Caco-2 (cell line): ENCODE data around the gene FOLR3. TPM values are rescaled to one million over a fixed set of nuclear protein-coding genes. Genes with fewer than 3 reads are reported as not detected.

ENCODE experiments used
- BruUV-seq: library from RNA; stranded (reverse); fragments of 400-500 nt; replicated peaks from 2 replicates; lab custom pipeline; 2021; lab: Mats Ljungman, UMichigan
- CTCF ChIA-PET: fragments of 300-600 bp; sonication (Branson Sonifier 250); formaldehyde crosslinking; loops from one replicate; lab custom pipeline; 2022; ENCODE audit warnings: antibody characterized with exemption; lab: Charles Lee
- POLR2A ChIA-PET: fragments of 300-600 bp; sonication (Branson Sonifier 250); formaldehyde crosslinking; loops from one replicate; lab custom pipeline; 2022; ENCODE audit warnings: antibody characterized with exemption; lab: Charles Lee
- DNase-seq, 2 experiments: peaks; one replicate each; pipeline versions ENCODE4 v3.0.0 to v3.0.0-alpha.2; 2020 to 2022
- H3K27me3 ChIP-seq: replicated peaks from 2 replicates; pipeline ENCODE4 v1.6.0; 2011; ENCODE audit warnings: low read length; ENCODE audit not compliant: control insufficient read depth, insufficient read depth
- H3K36me3 ChIP-seq: 2 replicates; pipeline ENCODE4 v1.5.1; 2011; ENCODE audit warnings: low read length; ENCODE audit not compliant: control insufficient read depth, insufficient read depth
- H3K4me1 ChIP-seq: fragments of 250-450 bp; sonication (Bioruptor Pico); 2 replicates; pipeline ENCODE4 v1.5.1; 2020; ENCODE audit warnings: mild to moderate bottlenecking
- H3K4me3 ChIP-seq: 2 replicates; pipeline ENCODE4 v1.5.1; 2011; ENCODE audit warnings: low read depth, mild to moderate bottlenecking, control low read depth, low read length
- H3K9me3 ChIP-seq: fragments of 250-450 bp; sonication (Bioruptor Pico); 2 replicates; pipeline ENCODE4 v1.5.1; 2020; ENCODE audit warnings: mild to moderate bottlenecking, moderate library complexity
- H3K27ac Mint-ChIP-seq: one replicate; pipeline ENCODE4 v1.8.0; 2022; ENCODE audit warnings: mixed read lengths; ENCODE audit not compliant: unreplicated experiment
- H3K27me3 Mint-ChIP-seq: one replicate; pipeline ENCODE4 v1.8.0; 2022; ENCODE audit warnings: mixed read lengths; ENCODE audit not compliant: insufficient read depth, unreplicated experiment
- H3K36me3 Mint-ChIP-seq: one replicate; pipeline ENCODE4 v1.8.0; 2022; ENCODE audit warnings: mild to moderate bottlenecking, mixed read lengths; ENCODE audit not compliant: insufficient read depth, unreplicated experiment
- H3K4me1 Mint-ChIP-seq: one replicate; pipeline ENCODE4 v1.8.0; 2022; ENCODE audit warnings: low read depth, mixed read lengths; ENCODE audit not compliant: unreplicated experiment
- H3K4me3 Mint-ChIP-seq: one replicate; pipeline ENCODE4 v1.8.0; 2022; ENCODE audit warnings: mild to moderate bottlenecking, moderate library complexity, mixed read lengths; ENCODE audit not compliant: unreplicated experiment
- H3K9me3 Mint-ChIP-seq: one replicate; pipeline ENCODE4 v1.8.0; 2022; ENCODE audit warnings: mixed read lengths; ENCODE audit not compliant: unreplicated experiment
- CTCF ChIP-seq, 2 experiments: fragments of 200-600 bp in 1 of 2; IDR thresholded peaks; 1 replicate in 1 of 2; 2 replicates in 1 of 2; pipeline versions ENCODE4 v1.5.1 to v1.8.0; 2011 to 2022; ENCODE audit warnings: antibody characterized with exemption in 1 of 2, control low read depth in 1 of 2, inconsistent platforms in 1 of 2, low read depth in 1 of 2, low read length in 1 of 2, mild to moderate bottlenecking in 1 of 2, moderate library complexity in 1 of 2; ENCODE audit not compliant: insufficient read depth in 1 of 2, severe bottlenecking in 1 of 2, unreplicated experiment in 1 of 2
- intact Hi-C: fragments of 100-400 bp; cut with micrococcal nuclease; formaldehyde crosslinking; loops from one replicate; pipeline ENCODE4 v1.10.0; 2022; ENCODE audit not compliant: unreplicated experiment
- total RNA-seq: library from RNA; stranded (reverse); gene quantifications from 2 replicates; pipeline ENCODE4 v1.2.3, GENCODE V29; 2022

FOLR3 gene
- total RNA-seq, 1 experiment from 2014 or later = not detected

- POLR2A ChIA-PET = no interaction called here
- Mint-ChIP-seq H3K9me3 (peaks cover 11% of the 10 kb centered on the region), H3K4me1 (peaks cover 18% of the 10 kb centered on the region), H3K27ac (no peak overlapping the region), H3K36me3 (no peaks in the 10 kb centered on the region), H3K4me3 (no peak overlapping the region), H3K27me3 (no peaks in the 10 kb centered on the region)
- no peak overlapping the region for H3K4me3 ChIP-seq
- CTCF ChIA-PET = interaction anchor here (0.7 to 0.8 kb wide), 2 partner anchors 8 to 23 kb away, joined by 3 to 8 read pairs; no protein-coding TSS in a partner anchor
- H3K27me3 ChIP-seq = no peaks in the 10 kb centered on the region
- intact Hi-C loops = no loop called here
- TF ChIP-seq CTCF (IDR thresholded peaks at IDR 0.05; ENCODE audit: insufficient read depth in 1 of 2, low read depth in 1 of 2, low read length in 1 of 2, severe bottlenecking in 1 of 2, unreplicated experiment in 1 of 2) = no peak
- BruUV-seq = no TSS peak
- no peak for DNase-seq
- H3K36me3 ChIP-seq = no peaks in the 10 kb centered on the region
- peaks cover 5% of the 10 kb centered on the region for H3K9me3 ChIP-seq
- peaks cover 22% of the 10 kb centered on the region for H3K4me1 ChIP-seq
Measured at GRCh38 chr11:72120930-72121329, 14.6 kb upstream of the FOLR3 start.

GRCh38 chr11:72122607-72123006, 12.9 kb upstream of the FOLR3 start:
- intact Hi-C loops = no loop called here
- H3K4me1 Mint-ChIP-seq = peaks cover 18% of the 10 kb centered on the region
- H3K27ac Mint-ChIP-seq = peak overlapping the region; percentile 1
- DNase-seq = peak in 1 of 2 experiments; percentile 22
- ChIA-PET CTCF (interaction anchor here (0.6 to 1.5 kb wide), 3 partner anchors 10 to 1654 kb away, joined by 3 to 4 read pairs (median 3); partner anchors contain the start of gene ANAPC15), POLR2A (no interaction called here)
- H3K27me3 Mint-ChIP-seq = no peaks in the 10 kb centered on the region
- H3K9me3 Mint-ChIP-seq = peaks cover 11% of the 10 kb centered on the region
- no peak for TF ChIP-seq CTCF (IDR thresholded peaks at IDR 0.05; ENCODE audit: insufficient read depth in 1 of 2, low read depth in 1 of 2, low read length in 1 of 2, severe bottlenecking in 1 of 2, unreplicated experiment in 1 of 2)
- Histone ChIP-seq H3K4me3 (no peak overlapping the region), H3K27me3 (no peaks in the 10 kb centered on the region), H3K9me3 (peaks cover 11% of the 10 kb centered on the region), H3K4me1 (peaks cover 22% of the 10 kb centered on the region), H3K36me3 (no peaks in the 10 kb centered on the region)
- no peak overlapping the region for H3K4me3 Mint-ChIP-seq
- BruUV-seq = no TSS peak
- H3K36me3 Mint-ChIP-seq = no peaks in the 10 kb centered on the region

- intact Hi-C loops = no loop called here
- CTCF ChIA-PET = interaction anchor here (0.6 to 1.5 kb wide), 3 partner anchors 11 to 1654 kb away, joined by 3 to 4 read pairs (median 3); partner anchors contain the start of gene ANAPC15
Measured at GRCh38 chr11:72123117-72123653, 12.3 kb upstream of the FOLR3 start.

More at GRCh38 chr11:72123117-72123653, 12.3 kb upstream of the FOLR3 start:
- Mint-ChIP-seq H3K27ac (peak overlapping the region; percentile 1), H3K4me1 (peaks cover 18% of the 10 kb centered on the region), H3K4me3 (no peak overlapping the region), H3K9me3 (peaks cover 13% of the 10 kb centered on the region), H3K36me3 (no peaks in the 10 kb centered on the region), H3K27me3 (no peaks in the 10 kb centered on the region)
- Histone ChIP-seq H3K36me3 (no peaks in the 10 kb centered on the region), H3K4me3 (no peak overlapping the region), H3K9me3 (peaks cover 16% of the 10 kb centered on the region), H3K4me1 (peaks cover 22% of the 10 kb centered on the region), H3K27me3 (no peaks in the 10 kb centered on the region)
- no TSS peak for BruUV-seq
- POLR2A ChIA-PET = interaction anchor here (0.5 to 1.3 kb wide), 2 partner anchors 10 to 101 kb away, joined by 3 to 4 read pairs; partner anchors contain the start of gene ANAPC15
- peak; percentile 47 to 49 for DNase-seq
- TF ChIP-seq CTCF (IDR thresholded peaks at IDR 0.05; ENCODE audit: insufficient read depth in 1 of 2, low read depth in 1 of 2, low read length in 1 of 2, severe bottlenecking in 1 of 2, unreplicated experiment in 1 of 2) = no peak
